Caki2 (cell line): Measurements from ENCODE around the gene CIB2. TPM values are rescaled to one million over a fixed set of nuclear protein-coding genes. Genes with fewer than 3 reads are reported as not detected.

Experiments
- DNase-seq: peaks from one replicate; pipeline ENCODE4 v3.0.0-alpha.2; 2015; ENCODE audit warnings: low read depth
- in situ Hi-C: cut with HindIII; loops from 2 replicates; pipeline ENCODE4 v1.10.0; 2016; ENCODE audit warnings: low sequenced_read_pairs, low pct_unique_long_range_greater_than_20kb, mixed read lengths
- total RNA-seq: library from RNA; depleted of rRNA; stranded (reverse); fragments of >200 nt; shearing (Covaris generic); gene quantifications from 2 replicates; pipeline ENCODE4 v1.2.3, GENCODE V29; 2014; ENCODE audit warnings: low replicate concordance

CIB2 gene
- total RNA-seq, 1 experiment from 2014 or later, result 0.30 TPM

GRCh38 chr15:78076231-78077052, 54.8 kb downstream of the CIB2 start:
- DNase-seq, result no peak
- in situ Hi-C loops, result no loop called here

GRCh38 chr15:78075490-78076230, 55.6 kb downstream of the CIB2 start:
- in situ Hi-C loops, result no loop called here
- peak; percentile 48 for DNase-seq

- DNase-seq, result no peak
- in situ Hi-C loops, result no loop called here
These were observed 58.0 kb downstream of the CIB2 start for GRCh38 chr15:78073046-78073787.

GRCh38 chr15:78072080-78072892, 59.0 kb downstream of the CIB2 start:
- DNase-seq, result no peak
- in situ Hi-C loops, result no loop called here

GRCh38 chr15:78071383-78071782, 59.9 kb downstream of the CIB2 start:
- in situ Hi-C loops, result no loop called here
- DNase-seq, result no peak

GRCh38 chr15:78070049-78070700, 61.1 kb downstream of the CIB2 start:
- in situ Hi-C loops, result no loop called here
- no peak for DNase-seq

GRCh38 chr15:78069462-78070029, 61.7 kb downstream of the CIB2 start:
- in situ Hi-C loops, result no loop called here
- DNase-seq, result no peak

- in situ Hi-C loops, result no loop called here
These were observed 62.2 kb downstream of the CIB2 start for GRCh38 chr15:78069052-78069414.

GRCh38 chr15:78067328-78068228, 63.7 kb downstream of the CIB2 start:
- in situ Hi-C loops, result no loop called here
- DNase-seq, result no peak

More at GRCh38 chr15:78069052-78069414, 62.2 kb downstream of the CIB2 start:
- DNase-seq, result no peak

GRCh38 chr15:78065973-78066946, 65.0 kb downstream of the CIB2 start:
- in situ Hi-C loops, result no loop called here
- DNase-seq, result no peak

GRCh38 chr15:78065284-78065872, 65.9 kb downstream of the CIB2 start:
- in situ Hi-C loops, result no loop called here
- DNase-seq, result peak; percentile 71

- in situ Hi-C loops, result no loop called here
- DNase-seq, result no peak
These were observed 66.7 kb downstream of the CIB2 start for GRCh38 chr15:78064544-78064943.

- in situ Hi-C loops, result no loop called here
- no peak for DNase-seq
These were observed 67.3 kb downstream of the CIB2 start for GRCh38 chr15:78063970-78064385.

- in situ Hi-C loops, result no loop called here
- DNase-seq, result no peak
These were observed 68.0 kb downstream of the CIB2 start for GRCh38 chr15:78063217-78063616.

GRCh38 chr15:78061963-78062427, 69.2 kb downstream of the CIB2 start:
- in situ Hi-C loops, result no loop called here
- no peak for DNase-seq
